ENCODE results near the gene CHIA. TPM values are rescaled to one million over a fixed set of nuclear protein-coding genes. Genes with fewer than 3 reads are reported as not detected.
"Not testable (repeated sequence)": the region's sequence is repeated elsewhere in the genome, so short reads cannot be mapped to it uniquely, and the experiment has no call there.

Gene CHIA
- total and polyA plus RNA-seq, 2 of the 8 experiments (the other 6 are each of a cell fraction or from before 2014, with no cell fraction given) = not detected

DNA sequence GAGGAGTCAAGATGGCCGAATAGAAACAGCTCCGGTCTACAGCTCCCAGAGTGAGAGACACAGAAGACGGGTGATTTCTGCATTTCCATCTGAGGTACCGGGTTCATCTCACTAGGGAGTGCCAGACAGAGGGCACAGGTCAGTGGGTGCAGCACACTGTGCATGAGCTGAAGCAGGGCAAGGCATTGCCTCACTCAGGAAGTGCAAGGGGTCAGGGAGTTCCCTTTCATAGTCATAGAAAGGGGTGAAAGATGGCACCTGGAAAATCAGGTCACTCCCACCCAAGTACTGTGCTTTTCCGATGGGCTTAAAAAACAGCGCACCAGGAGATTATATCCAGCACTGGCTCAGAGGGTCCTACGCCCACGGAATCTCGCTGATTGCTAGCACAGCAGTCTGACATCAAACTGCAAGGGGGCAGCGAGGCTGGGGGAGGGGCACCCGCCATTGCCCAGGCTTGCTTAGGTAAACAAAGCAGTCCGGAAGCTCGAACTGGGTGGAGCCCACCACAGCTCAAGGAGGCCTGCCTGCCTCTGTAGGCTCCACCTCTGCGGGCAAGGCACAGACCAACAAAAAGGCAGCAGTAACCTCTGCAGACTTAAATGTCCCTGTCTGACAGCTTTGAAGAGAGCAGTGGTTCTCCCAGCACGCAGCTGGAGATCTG lies 44.7 kb downstream of the CHIA start:
- H3K9me3 ChIP-seq (ENCODE audit: insufficient read depth in 2 of 2, low read depth in 1 of 2, low read length in 1 of 2); H2BK120ac ChIP-seq (replicated peaks; ENCODE audit: low read depth, low read length); DNase-seq (ENCODE audit: low read depth in 1 of 2, low spot score in 2 of 2); H2AFZ ChIP-seq (ENCODE audit: low read length); H3K27me3 ChIP-seq (replicated peaks in 1 of 4; ENCODE audit: control insufficient read depth in 3 of 4, extremely low read depth in 1 of 4, insufficient read depth in 3 of 4, low read length in 3 of 4); H4K5ac ChIP-seq (ENCODE audit: insufficient read length, low read depth, low read length); H3K23ac ChIP-seq (ENCODE audit: insufficient read length); H3K9ac ChIP-seq (replicated peaks in 1 of 4; ENCODE audit: extremely low read depth in 1 of 4, low read depth in 3 of 4, low read length in 3 of 4); H3K56ac ChIP-seq (replicated peaks; ENCODE audit: insufficient read length, low read depth, low read length); H3K18ac ChIP-seq (ENCODE audit: extremely low read depth, low read length); H2AK5ac ChIP-seq (ENCODE audit: low read depth, low read length); H3K23me2 ChIP-seq (ENCODE audit: low read depth, low read length); FAIRE-seq; H3K4me2 ChIP-seq (ENCODE audit: insufficient read depth in 1 of 2, low read depth in 2 of 2, low read length in 2 of 2); H3K14ac ChIP-seq (ENCODE audit: insufficient read length); H3K79me2 ChIP-seq (ENCODE audit: control insufficient read depth in 1 of 2, insufficient read depth in 2 of 2, low read length in 2 of 2); H3K4me3 ChIP-seq (ENCODE audit: extremely low read depth in 1 of 4, insufficient read depth in 2 of 4, low read depth in 3 of 4, low read length in 4 of 4); H3K27ac ChIP-seq (ENCODE audit: low read depth, low read length); H4K20me1 ChIP-seq (replicated peaks in 1 of 2; ENCODE audit: control insufficient read depth in 1 of 2, insufficient read depth in 2 of 2, low read length in 2 of 2); H3K4me1 ChIP-seq (replicated peaks in 1 of 4; ENCODE audit: control insufficient read depth in 3 of 4, insufficient read depth in 4 of 4, low read length in 3 of 4); H4K91ac ChIP-seq (replicated peaks; ENCODE audit: insufficient read length, low read length); POLR2A ChIA-PET (ENCODE audit: partially characterized antibody); H2BK5ac ChIP-seq (ENCODE audit: low read depth, low read length); H3K79me1 ChIP-seq (ENCODE audit: low read depth, low read length); H3K36me3 ChIP-seq (ENCODE audit: control insufficient read depth in 2 of 4, insufficient read depth in 4 of 4, low read length in 3 of 4); H3K4ac ChIP-seq (replicated peaks; ENCODE audit: insufficient read length, low read depth, low read length); H2BK20ac ChIP-seq (ENCODE audit: low read length); H4K8ac ChIP-seq (ENCODE audit: extremely low read depth, insufficient read depth, low read length); H2BK15ac ChIP-seq (ENCODE audit: low read length); H2BK12ac ChIP-seq (ENCODE audit: low read depth, low read length): not testable (repeated sequence)
- WGBS, 2 experiments (ENCODE audit: extremely low coverage in 1 of 2, insufficient coverage in 1 of 2, insufficient read length in 1 of 2, insufficient replicate concordance in 2 of 2, low coverage in 1 of 2, low lambda C conversion rate in 2 of 2, missing lambda C conversion rate in 1 of 2) = 87% methylated on average over 14 of the region's 15 CpGs; no CpG with 5 or more reads in 1 of the 2 experiments
- CTCF ChIA-PET (ENCODE audit: partially characterized antibody) = interaction anchor here (1.4 to 6.8 kb wide), 8 partner anchors 11 to 196 kb away, joined by 3 to 58 read pairs (median 14); no protein-coding TSS in a partner anchor

DNA sequence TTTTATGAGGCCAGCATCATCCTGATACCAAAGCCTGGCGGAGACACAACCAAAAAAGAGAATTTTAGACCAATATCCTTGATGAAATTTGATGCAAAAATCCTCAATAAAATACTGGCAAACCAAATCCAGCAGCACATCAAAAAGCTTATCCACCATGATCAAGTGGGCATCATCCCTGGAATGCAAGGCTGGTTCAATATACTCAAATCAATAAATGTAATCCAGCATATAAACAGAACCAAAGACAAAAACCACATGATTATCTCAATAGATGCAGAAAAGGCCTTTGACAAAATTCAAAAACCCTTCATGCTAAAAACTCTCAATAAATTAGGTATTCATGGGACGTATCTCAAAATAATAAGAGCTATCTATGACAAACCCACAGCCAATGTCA lies 48.2 kb downstream of the CHIA start:
- H2BK5ac ChIP-seq (ENCODE audit: low read depth, low read length); H3K4me3 ChIP-seq (ENCODE audit: extremely low read depth in 1 of 4, insufficient read depth in 2 of 4, low read depth in 3 of 4, low read length in 4 of 4); H4K5ac ChIP-seq (ENCODE audit: insufficient read length, low read depth, low read length); H3K18ac ChIP-seq (ENCODE audit: extremely low read depth, low read length); H2BK120ac ChIP-seq (replicated peaks; ENCODE audit: low read depth, low read length); H3K23ac ChIP-seq (ENCODE audit: insufficient read length); H3K14ac ChIP-seq (ENCODE audit: insufficient read length); H3K4ac ChIP-seq (replicated peaks; ENCODE audit: insufficient read length, low read depth, low read length); H3K36me3 ChIP-seq (ENCODE audit: control insufficient read depth in 2 of 4, insufficient read depth in 4 of 4, low read length in 3 of 4); FAIRE-seq; H2AK5ac ChIP-seq (ENCODE audit: low read depth, low read length); H4K20me1 ChIP-seq (replicated peaks in 1 of 2; ENCODE audit: control insufficient read depth in 1 of 2, insufficient read depth in 2 of 2, low read length in 2 of 2); CTCF ChIA-PET (ENCODE audit: partially characterized antibody); H3K4me2 ChIP-seq (ENCODE audit: insufficient read depth in 1 of 2, low read depth in 2 of 2, low read length in 2 of 2); H4K91ac ChIP-seq (replicated peaks; ENCODE audit: insufficient read length, low read length); H2BK12ac ChIP-seq (ENCODE audit: low read depth, low read length); H3K9me3 ChIP-seq (ENCODE audit: insufficient read depth in 2 of 2, low read depth in 1 of 2, low read length in 1 of 2); POLR2A ChIA-PET (ENCODE audit: partially characterized antibody); H3K27ac ChIP-seq (ENCODE audit: low read depth, low read length); H3K79me2 ChIP-seq (ENCODE audit: control insufficient read depth in 1 of 2, insufficient read depth in 2 of 2, low read length in 2 of 2); H3K79me1 ChIP-seq (ENCODE audit: low read depth, low read length); DNase-seq (ENCODE audit: low read depth in 1 of 2, low spot score in 2 of 2); H4K8ac ChIP-seq (ENCODE audit: extremely low read depth, insufficient read depth, low read length); H2BK15ac ChIP-seq (ENCODE audit: low read length); H3K56ac ChIP-seq (replicated peaks; ENCODE audit: insufficient read length, low read depth, low read length); H3K9ac ChIP-seq (replicated peaks in 1 of 4; ENCODE audit: extremely low read depth in 1 of 4, low read depth in 3 of 4, low read length in 3 of 4); H3K23me2 ChIP-seq (ENCODE audit: low read depth, low read length); H2AFZ ChIP-seq (ENCODE audit: low read length); H3K27me3 ChIP-seq (replicated peaks in 1 of 4; ENCODE audit: control insufficient read depth in 3 of 4, extremely low read depth in 1 of 4, insufficient read depth in 3 of 4, low read length in 3 of 4); H2BK20ac ChIP-seq (ENCODE audit: low read length); H3K4me1 ChIP-seq (replicated peaks in 1 of 4; ENCODE audit: control insufficient read depth in 3 of 4, insufficient read depth in 4 of 4, low read length in 3 of 4): not testable (repeated sequence)
- 75% methylated on average over 2 of the region's 2 CpGs; no CpG with 5 or more reads in 1 of the 2 experiments for WGBS, 2 experiments (ENCODE audit: extremely low coverage in 1 of 2, insufficient coverage in 1 of 2, insufficient read length in 1 of 2, insufficient replicate concordance in 2 of 2, low coverage in 1 of 2, low lambda C conversion rate in 2 of 2, missing lambda C conversion rate in 1 of 2)
